Raji (cell line): ENCODE data around the gene SAP30BP.

Experiments used
- POLR2A ChIP-seq: IDR thresholded peaks from 2 replicates; pipeline ENCODE4 v1.6.1; 2011; ENCODE audit warnings: low read depth, low read length, control low read depth; ENCODE audit not compliant: insufficient read depth

SAP30BP gene

GRCh38 chr17:75630071-75630917 is 36.8 kb upstream of the SAP30BP start:
- TF ChIP-seq POLR2A: no peak

DNA sequence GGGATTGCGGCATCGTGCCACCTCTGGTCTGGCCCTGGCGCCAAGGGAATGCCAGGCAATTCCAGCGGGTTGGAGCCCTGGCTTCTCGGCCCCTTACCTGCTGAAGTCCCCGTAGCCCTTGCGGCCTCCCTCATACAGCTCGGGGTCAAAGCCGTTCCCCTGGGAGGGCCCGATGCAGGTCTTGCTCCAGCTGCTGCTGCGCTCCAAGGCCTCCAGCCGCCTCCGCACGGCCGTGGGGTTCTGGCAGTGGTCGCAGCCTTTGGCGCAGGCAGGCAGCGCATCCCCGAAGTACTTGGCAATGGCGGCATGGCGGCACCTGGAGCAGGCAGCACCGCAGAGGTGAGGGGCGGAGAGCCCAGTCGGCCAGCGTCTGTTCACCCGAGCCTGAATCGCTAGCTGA is 35.8 kb upstream of the SAP30BP start:
- no peak for TF ChIP-seq POLR2A

GRCh38 chr17:75632428-75632827 is 34.7 kb upstream of the SAP30BP start:
- no peak for TF ChIP-seq POLR2A

DNA sequence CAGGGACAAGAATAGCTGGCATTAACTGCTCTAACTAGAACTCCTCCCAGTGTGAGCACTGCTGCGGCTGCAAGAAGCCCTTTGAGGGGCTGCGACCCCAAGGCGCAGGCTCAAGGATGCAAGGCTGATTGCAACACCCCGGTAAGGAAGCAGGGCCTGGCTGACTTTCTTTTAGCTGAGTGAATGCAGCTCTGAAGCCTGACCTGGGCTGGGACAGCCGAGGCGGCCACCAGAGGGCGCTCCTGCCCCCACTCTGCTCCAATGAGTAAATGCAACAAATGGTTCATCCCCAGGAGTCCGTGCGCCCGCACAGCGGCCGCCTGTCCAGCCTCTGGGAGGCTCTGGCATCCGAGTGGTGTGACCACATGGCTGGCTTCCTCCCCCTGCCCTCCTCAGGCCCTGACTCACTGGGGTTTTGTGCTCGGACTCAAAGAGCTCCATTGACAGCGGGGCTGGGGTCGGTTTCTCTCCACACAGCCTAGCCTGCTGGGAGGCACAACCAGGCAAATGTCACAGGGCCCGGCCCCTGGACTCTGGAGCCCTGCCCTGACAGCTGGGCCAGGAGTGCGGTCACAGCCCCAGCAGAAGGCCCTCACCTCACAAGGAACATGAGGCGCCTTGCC is 34.2 kb upstream of the SAP30BP start, which contains the start of gene SMIM5:
SMIM5 (plus strand) TSS at position 572 of the 623 bp plus-strand sequence. CDS start 6,768 bp downstream, outside the sequence.
- TF ChIP-seq POLR2A: no peak

DNA sequence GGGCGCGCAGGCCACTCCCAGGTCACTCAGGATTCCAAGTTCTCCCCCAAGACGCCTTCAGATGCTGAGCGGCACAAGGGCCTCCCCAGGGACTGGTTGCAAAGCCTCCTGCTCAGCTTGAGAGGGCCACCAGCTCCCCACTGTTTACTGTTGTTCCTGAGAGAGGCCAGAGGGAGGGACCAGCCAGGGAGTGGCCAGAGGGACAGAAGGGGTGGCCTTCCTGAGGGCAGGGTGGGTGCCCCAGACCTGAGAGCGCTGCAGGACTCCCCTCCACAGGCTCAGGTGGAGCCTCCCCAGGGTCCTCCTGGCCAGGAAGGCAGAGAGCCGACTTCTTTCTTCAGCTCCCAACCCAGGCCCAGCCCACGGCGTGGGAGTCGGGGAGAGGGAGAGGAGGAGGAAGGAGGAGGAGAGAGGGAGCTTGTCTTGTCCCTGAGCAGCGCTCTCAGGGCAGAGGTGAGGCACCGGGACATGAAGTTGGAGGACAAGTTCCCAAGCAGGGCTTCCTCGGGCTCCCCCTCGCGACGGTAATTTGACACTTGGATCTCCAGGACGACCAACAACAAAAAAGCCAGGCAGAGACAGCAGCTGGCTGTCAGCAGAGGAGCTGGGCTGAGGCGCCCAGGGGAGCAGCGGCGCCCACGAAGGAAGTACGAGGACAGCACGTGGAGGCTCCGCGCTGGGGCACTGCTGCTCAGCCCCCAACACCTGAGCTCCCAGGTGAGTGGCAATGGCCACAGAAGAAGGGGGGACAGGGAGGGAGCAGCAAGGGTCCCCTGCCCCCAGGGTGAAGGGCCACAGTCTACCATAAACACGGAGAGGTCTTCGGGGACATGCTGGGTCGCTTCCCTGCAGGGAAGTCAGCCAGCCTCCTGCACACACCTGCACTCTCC is 33.4 kb upstream of the SAP30BP start:
- no peak for TF ChIP-seq POLR2A

- no peak for TF ChIP-seq POLR2A
Observed at GRCh38 chr17:75634376-75634740, 32.8 kb upstream of the SAP30BP start.

DNA sequence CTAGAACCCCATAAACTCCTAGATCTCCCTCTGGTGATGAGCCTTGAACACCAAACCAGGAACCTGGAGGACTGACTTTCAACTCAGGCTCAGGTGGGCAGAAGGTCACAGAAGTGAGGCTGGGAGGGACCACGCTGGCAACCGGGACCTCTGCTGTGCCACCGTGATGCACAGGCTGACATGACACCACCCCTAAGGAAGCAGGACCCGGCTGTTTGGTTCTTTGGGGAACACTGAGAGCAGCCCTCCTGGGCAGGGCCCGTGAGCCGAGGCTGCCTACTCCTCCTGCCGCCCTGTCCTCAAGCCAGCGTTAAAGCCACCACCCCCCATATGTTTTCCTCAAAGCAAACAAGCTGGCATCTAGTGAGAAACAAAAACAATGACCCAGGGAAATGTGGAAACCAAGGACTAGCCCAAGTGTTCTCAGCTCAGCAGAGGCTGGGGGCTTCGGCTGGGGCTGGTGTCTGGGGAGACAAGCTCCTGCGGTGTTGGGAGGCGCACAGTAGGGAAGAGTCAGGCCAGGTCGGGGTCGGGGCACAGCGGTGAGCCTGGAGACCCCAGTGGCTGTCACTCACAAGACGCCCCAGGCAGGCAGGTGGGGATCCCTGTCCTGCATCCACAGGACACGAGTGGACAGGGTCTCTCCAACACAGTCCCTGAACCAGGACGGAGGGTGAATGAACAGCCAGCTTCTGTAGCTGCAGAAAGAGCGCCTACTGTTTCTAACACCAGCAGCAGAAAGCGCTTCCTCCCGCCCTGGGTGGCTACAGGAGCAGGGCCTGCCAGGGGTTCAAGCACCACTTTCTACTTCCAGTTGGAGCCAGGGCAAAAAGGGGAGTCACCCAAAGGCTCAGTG is 32.2 kb upstream of the SAP30BP start:
- no peak for TF ChIP-seq POLR2A

DNA sequence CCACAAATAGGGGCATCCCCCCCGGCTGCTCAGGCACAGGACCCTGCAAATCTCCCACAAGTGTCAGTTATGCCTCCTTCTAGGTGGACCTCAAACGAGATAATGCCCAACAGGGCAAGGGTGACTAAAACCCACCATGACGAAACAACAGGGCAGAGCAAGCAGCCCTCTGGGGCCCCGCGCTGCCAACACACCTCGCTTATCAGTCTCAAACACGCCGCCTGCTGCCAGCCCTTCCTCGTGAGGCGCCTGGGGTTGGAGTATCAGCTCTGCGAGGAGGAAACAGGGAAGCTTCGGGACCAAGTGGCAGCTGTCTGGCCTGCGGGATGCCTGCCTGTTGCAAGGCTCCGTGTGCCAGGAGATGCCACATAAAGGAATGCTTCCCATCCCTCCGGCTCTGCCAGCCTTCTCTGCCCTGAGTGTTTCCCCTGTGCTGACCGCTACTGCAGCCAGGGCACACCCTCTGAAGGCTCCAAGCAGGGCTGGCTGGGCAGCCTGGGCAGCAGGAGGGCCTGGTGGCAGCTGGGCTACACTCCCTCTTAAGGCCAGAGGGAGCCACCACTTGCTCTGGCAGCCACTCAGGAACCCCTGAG is 31.4 kb upstream of the SAP30BP start:
- no peak for TF ChIP-seq POLR2A

- no peak for TF ChIP-seq POLR2A
Observed at GRCh38 chr17:75636381-75637142, 30.6 kb upstream of the SAP30BP start.

DNA sequence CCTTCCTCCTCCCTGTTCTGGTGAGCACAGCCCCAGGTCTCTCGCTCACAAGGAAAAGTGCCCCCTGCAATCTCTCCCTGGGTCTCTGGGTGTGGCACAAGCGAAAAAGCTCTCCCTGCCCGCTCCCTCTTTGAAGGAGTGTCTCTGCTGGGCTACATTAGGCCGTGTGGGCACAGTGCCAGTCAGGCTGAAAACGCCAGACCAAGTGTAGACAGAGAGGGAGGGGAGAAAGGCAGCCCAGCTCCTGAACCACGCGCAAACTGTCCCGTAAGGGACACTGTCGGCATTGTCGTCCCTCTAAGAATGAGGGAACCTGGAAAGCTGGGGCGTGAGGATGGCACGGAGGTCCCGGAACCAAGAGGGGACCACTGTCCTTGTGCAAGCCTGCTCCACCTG is 30.0 kb upstream of the SAP30BP start:
- TF ChIP-seq POLR2A: no peak

- TF ChIP-seq POLR2A: no peak
Observed at GRCh38 chr17:75637551-75637950, 29.6 kb upstream of the SAP30BP start.

GRCh38 chr17:75638893-75639292 is 28.2 kb upstream of the SAP30BP start:
- TF ChIP-seq POLR2A: no peak

GRCh38 chr17:75639327-75639726 is 27.8 kb upstream of the SAP30BP start:
- no peak for TF ChIP-seq POLR2A
